ENCODE results near the gene CCNY. TPM values are rescaled to one million over a fixed set of nuclear protein-coding genes. Genes with fewer than 3 reads are reported as not detected.
A peak's percentile ranks its signal among the peaks of the same experiment; 100 is the strongest.

The CCNY gene
- total RNA-seq, 2 donors from 2014 or later: 31.6 to 54.0 TPM

- DNase-seq (ENCODE audit: low spot score): no peak
- WGBS: 96% methylated on average over 3 of the region's 3 CpGs
Observed at GRCh38 chr10:35520996-35521395, 184.7 kb downstream of the CCNY start.

GRCh38 chr10:35523670-35524225, 187.4 kb downstream of the CCNY start:
- intact Hi-C loops (cut with DNase I): no loop called here

More at GRCh38 chr10:35520996-35521395, 184.7 kb downstream of the CCNY start:
- no peak overlapping the region for H3K27ac ChIP-seq
- H3K9me3 ChIP-seq: no peaks in the 10 kb centered on the region
- no peaks in the 10 kb centered on the region for H3K36me3 ChIP-seq
- H3K4me1 ChIP-seq (replicated peaks): no peaks in the 10 kb centered on the region
- TF ChIP-seq CTCF (IDR thresholded peaks at IDR 0.05) (no peak), POLR2AphosphoS5 (IDR thresholded peaks at IDR 0.05) (no peak), POLR2A (IDR thresholded peaks at IDR 0.05) (no peak)
- no peaks in the 10 kb centered on the region for H3K27me3 ChIP-seq (replicated peaks; ENCODE audit: insufficient read depth)
- no peak overlapping the region for H3K4me3 ChIP-seq
- intact Hi-C loops (cut with DNase I): no loop called here

GRCh38 chr10:35526746-35527145, 190.4 kb downstream of the CCNY start:
- no peak for TF ChIP-seq POLR2AphosphoS5 (IDR thresholded peaks at IDR 0.05)
- TF ChIP-seq POLR2A (IDR thresholded peaks at IDR 0.05): no peak
- no peak for TF ChIP-seq CTCF (IDR thresholded peaks at IDR 0.05)
- H3K27me3 ChIP-seq (replicated peaks; ENCODE audit: insufficient read depth): no peaks in the 10 kb centered on the region
- no peaks in the 10 kb centered on the region for H3K9me3 ChIP-seq
- intact Hi-C loops (cut with DNase I): no loop called here
- DNase-seq (ENCODE audit: low spot score): no peak
- no peak overlapping the region for H3K4me3 ChIP-seq
- WGBS: 74% methylated on average over 9 of the region's 9 CpGs
- H3K4me1 ChIP-seq (replicated peaks): no peaks in the 10 kb centered on the region
- H3K27ac ChIP-seq: no peak overlapping the region
- no peaks in the 10 kb centered on the region for H3K36me3 ChIP-seq

More at GRCh38 chr10:35523670-35524225, 187.4 kb downstream of the CCNY start:
- TF ChIP-seq POLR2AphosphoS5 (IDR thresholded peaks at IDR 0.05): no peak
- no peak for TF ChIP-seq POLR2A (IDR thresholded peaks at IDR 0.05)
- TF ChIP-seq CTCF (IDR thresholded peaks at IDR 0.05): no peak
- no peak for DNase-seq (ENCODE audit: low spot score)
- Histone ChIP-seq H3K27me3 (replicated peaks; ENCODE audit: insufficient read depth) (no peaks in the 10 kb centered on the region), H3K4me1 (replicated peaks) (no peaks in the 10 kb centered on the region), H3K36me3 (no peaks in the 10 kb centered on the region), H3K27ac (no peak overlapping the region), H3K9me3 (no peaks in the 10 kb centered on the region), H3K4me3 (no peak overlapping the region)
- 86% methylated on average over 3 of the region's 3 CpGs for WGBS

GRCh38 chr10:35532141-35532540, 195.8 kb downstream of the CCNY start:
- Histone ChIP-seq H3K36me3 (no peaks in the 10 kb centered on the region), H3K27me3 (replicated peaks; ENCODE audit: insufficient read depth) (no peaks in the 10 kb centered on the region), H3K4me3 (no peak overlapping the region), H3K4me1 (replicated peaks) (no peaks in the 10 kb centered on the region), H3K9me3 (no peaks in the 10 kb centered on the region), H3K27ac (no peak overlapping the region)
- DNase-seq (ENCODE audit: low spot score): no peak
- WGBS: 89% methylated on average over 5 of the region's 5 CpGs
- TF ChIP-seq POLR2AphosphoS5 (IDR thresholded peaks at IDR 0.05): no peak
- no peak for TF ChIP-seq CTCF (IDR thresholded peaks at IDR 0.05)
- no peak for TF ChIP-seq POLR2A (IDR thresholded peaks at IDR 0.05)
- intact Hi-C loops (cut with DNase I): no loop called here

- no peaks in the 10 kb centered on the region for H3K36me3 ChIP-seq
- no peak overlapping the region for H3K27ac ChIP-seq
- no peak for TF ChIP-seq POLR2AphosphoS5 (IDR thresholded peaks at IDR 0.05)
- no peak for TF ChIP-seq CTCF (IDR thresholded peaks at IDR 0.05)
- no peak for TF ChIP-seq POLR2A (IDR thresholded peaks at IDR 0.05)
- 44% methylated on average over 4 of the region's 4 CpGs for WGBS
- intact Hi-C loops (cut with DNase I): no loop called here
- no peak overlapping the region for H3K4me3 ChIP-seq
- no peaks in the 10 kb centered on the region for H3K9me3 ChIP-seq
- H3K4me1 ChIP-seq (replicated peaks): no peaks in the 10 kb centered on the region
- no peaks in the 10 kb centered on the region for H3K27me3 ChIP-seq (replicated peaks; ENCODE audit: insufficient read depth)
- peak; percentile 13 for DNase-seq (ENCODE audit: low spot score)
Observed at GRCh38 chr10:35533565-35533964, 197.3 kb downstream of the CCNY start.

All from prostate gland (tissue), 2 donors.